Smooth muscle cell (in vitro differentiated cells): ENCODE measurements around the gene UBL3. TPM values are rescaled to one million over a fixed set of nuclear protein-coding genes. Genes with fewer than 3 reads are reported as not detected.

Experiments
- DNase-seq: peaks from one replicate; lab custom pipeline; 2025; ENCODE audit not compliant: unreplicated experiment; lab: John Stamatoyannopoulos, UW
- H2AFZ ChIP-seq: fragments of 200-600 bp; sonication (generic); 2 replicates; pipeline ENCODE4 v1.6.0; 2016; ENCODE audit warnings: antibody characterized with exemption, low read depth, mild to moderate bottlenecking
- H3F3A ChIP-seq: fragments of 200-600 bp; sonication (generic); 2 replicates; pipeline ENCODE4 v1.6.0; 2017; ENCODE audit warnings: antibody characterized with exemption, low read depth
- H3K27ac ChIP-seq: fragments of 200-600 bp; sonication (generic); 2 replicates; pipeline ENCODE4 v1.5.1; 2016; ENCODE audit warnings: low read depth, mild to moderate bottlenecking
- H3K27me3 ChIP-seq: fragments of 200-600 bp; sonication (generic); 2 replicates; pipeline ENCODE4 v1.6.1; 2016; ENCODE audit warnings: low read depth, mild to moderate bottlenecking
- H3K36me3 ChIP-seq: fragments of 200-600 bp; sonication (generic); 2 replicates; pipeline ENCODE4 v1.5.1; 2016; ENCODE audit warnings: low read depth
- H3K4me1 ChIP-seq: fragments of 200-600 bp; sonication (generic); 2 replicates; pipeline ENCODE4 v1.5.1; 2016; ENCODE audit warnings: low read depth
- H3K4me2 ChIP-seq: fragments of 200-600 bp; sonication (generic); 2 replicates; pipeline ENCODE4 v1.6.0; 2016; ENCODE audit warnings: mild to moderate bottlenecking
- H3K4me3 ChIP-seq: fragments of 200-600 bp; sonication (generic); 2 replicates; pipeline ENCODE4 v1.5.1; 2016; ENCODE audit warnings: mild to moderate bottlenecking
- H3K79me2 ChIP-seq: fragments of 200-600 bp; sonication (generic); 2 replicates; pipeline ENCODE4 v1.6.0; 2016; ENCODE audit warnings: low read depth, mild to moderate bottlenecking
- H3K9ac ChIP-seq: fragments of 200-600 bp; sonication (generic); 2 replicates; pipeline ENCODE4 v1.6.0; 2016; ENCODE audit warnings: low read depth
- H3K9me3 ChIP-seq: fragments of 200-600 bp; sonication (generic); replicated peaks from 2 replicates; pipeline ENCODE4 v1.5.1; 2016; ENCODE audit warnings: low read depth
- H4K20me1 ChIP-seq: fragments of 200-600 bp; sonication (generic); 2 replicates; pipeline ENCODE4 v1.6.0; 2016; ENCODE audit warnings: low read depth
- CTCF ChIP-seq: fragments of 200-600 bp; sonication (generic); IDR thresholded peaks from 2 replicates; pipeline ENCODE4 v1.5.1; 2017; ENCODE audit warnings: borderline replicate concordance, mild to moderate bottlenecking, antibody characterized with exemption; ENCODE audit not compliant: insufficient read depth, poor library complexity, severe bottlenecking
- whole genome bisulfite sequencing: methylation state at CpG from one replicate; pipeline ENCODE4 v1.1.7; 2016; ENCODE audit warnings: low lambda C conversion rate; 5-methylcytosine and 5-hydroxymethylcytosine counted together
- polyA plus RNA-seq: library from polyadenylated mRNA; unstranded; fragments of >200 nt; fragmentation: Nextera tagmentation; extraction: Ambion mirVana; gene quantifications from 2 replicates; pipeline ENCODE4 v1.2.1, GENCODE V29; 2016
- total RNA-seq: library from RNA; depleted of rRNA; stranded (reverse); fragments of >200 nt; gene quantifications from 2 replicates; pipeline ENCODE4 v1.2.3, GENCODE V29; 2014

Gene UBL3
- total and polyA plus RNA-seq, 2 experiments from 2014 or later: 25.2 to 46.6 TPM

- H3K4me2 ChIP-seq: no peak overlapping the region
- H4K20me1 ChIP-seq: no peaks in the 10 kb centered on the region
- peaks cover 28% of the 10 kb centered on the region for H3K4me1 ChIP-seq
- TF ChIP-seq CTCF: no peak
- no peak overlapping the region for H3K27ac ChIP-seq
- DNase-seq: no peak
- no peaks in the 10 kb centered on the region for H3K27me3 ChIP-seq
- WGBS: 76% methylated on average over 3 of the region's 3 CpGs
- no peaks in the 10 kb centered on the region for H3K9me3 ChIP-seq
- H3K9ac ChIP-seq: no peak overlapping the region
- H3K79me2 ChIP-seq: no peaks in the 10 kb centered on the region
- H3K4me3 ChIP-seq: no peak overlapping the region
- H3K36me3 ChIP-seq: no peaks in the 10 kb centered on the region
- no peaks in the 10 kb centered on the region for H3F3A ChIP-seq
- peak overlapping the region; percentile 21 for H2AFZ ChIP-seq
Observed at GRCh38 chr13:29875646-29876045, 25.2 kb upstream of the UBL3 start.

- Histone ChIP-seq H3K27ac (no peak overlapping the region), H2AFZ (no peak overlapping the region), H4K20me1 (no peaks in the 10 kb centered on the region), H3F3A (no peaks in the 10 kb centered on the region), H3K9me3 (no peaks in the 10 kb centered on the region), H3K27me3 (no peaks in the 10 kb centered on the region), H3K4me2 (no peak overlapping the region), H3K9ac (no peak overlapping the region), H3K36me3 (no peaks in the 10 kb centered on the region), H3K79me2 (no peaks in the 10 kb centered on the region), H3K4me1 (no peaks in the 10 kb centered on the region), H3K4me3 (no peak overlapping the region)
- WGBS: 95% methylated on average over 7 of the region's 7 CpGs
- no peak for DNase-seq
- no peak for TF ChIP-seq CTCF
Observed at GRCh38 chr13:29868581-29868980, 18.2 kb upstream of the UBL3 start.

DNA sequence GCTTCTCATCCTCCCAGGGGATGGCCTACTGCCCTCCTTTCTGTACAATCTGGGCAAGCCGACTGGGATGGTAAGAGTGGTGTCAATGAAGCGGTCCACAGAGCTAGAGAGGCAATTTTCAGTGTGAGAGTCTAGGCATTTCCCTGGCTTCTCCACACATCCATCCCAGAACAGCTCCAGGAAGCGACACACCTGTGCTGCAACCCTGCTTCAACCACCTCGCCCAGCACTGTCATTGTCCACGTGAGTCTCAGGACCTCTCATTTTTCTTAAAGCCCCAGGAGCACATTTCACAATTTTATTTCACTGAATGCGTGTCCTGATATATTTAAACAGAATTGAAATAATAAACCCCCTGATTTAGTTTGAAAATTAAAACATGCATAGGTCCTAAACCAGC lies 15.5 kb upstream of the UBL3 start:
- H3K4me1 ChIP-seq: peaks cover 5% of the 10 kb centered on the region
- no peak overlapping the region for H2AFZ ChIP-seq
- H3K79me2 ChIP-seq: no peaks in the 10 kb centered on the region
- no peaks in the 10 kb centered on the region for H4K20me1 ChIP-seq
- WGBS: 86% methylated on average over 6 of the region's 6 CpGs
- H3K9ac ChIP-seq: no peak overlapping the region
- TF ChIP-seq CTCF: no peak
- DNase-seq: no peak
- no peak overlapping the region for H3K27ac ChIP-seq
- peaks cover under 1% of the 10 kb centered on the region for H3F3A ChIP-seq
- H3K9me3 ChIP-seq: no peaks in the 10 kb centered on the region
- no peaks in the 10 kb centered on the region for H3K36me3 ChIP-seq
- H3K4me2 ChIP-seq: no peak overlapping the region
- H3K27me3 ChIP-seq: no peaks in the 10 kb centered on the region
- H3K4me3 ChIP-seq: no peak overlapping the region

GRCh38 chr13:29861694-29862110 lies 11.3 kb upstream of the UBL3 start:
- Histone ChIP-seq H2AFZ (no peak overlapping the region), H3K9me3 (no peaks in the 10 kb centered on the region), H3K4me1 (peaks cover 5% of the 10 kb centered on the region), H3F3A (peaks cover 6% of the 10 kb centered on the region), H3K36me3 (no peaks in the 10 kb centered on the region), H3K4me3 (no peak overlapping the region), H4K20me1 (no peaks in the 10 kb centered on the region), H3K27me3 (no peaks in the 10 kb centered on the region), H3K4me2 (peak overlapping the region; percentile 46), H3K79me2 (no peaks in the 10 kb centered on the region), H3K9ac (no peak overlapping the region), H3K27ac (peak overlapping the region; percentile 94)
- no peak for DNase-seq
- TF ChIP-seq CTCF: no peak
- WGBS: 23% methylated on average over 8 of the region's 8 CpGs
